HG02642 (cell line): ENCODE measurements around the gene IQGAP2.

Experiments
- ATAC-seq: cut with Tn5 transposase; IDR thresholded peaks from one replicate; pipeline ENCODE4 v1.9.1; 2021; ENCODE audit warnings: mild to moderate bottlenecking; ENCODE audit not compliant: unreplicated experiment, poor library complexity

IQGAP2 gene

DNA sequence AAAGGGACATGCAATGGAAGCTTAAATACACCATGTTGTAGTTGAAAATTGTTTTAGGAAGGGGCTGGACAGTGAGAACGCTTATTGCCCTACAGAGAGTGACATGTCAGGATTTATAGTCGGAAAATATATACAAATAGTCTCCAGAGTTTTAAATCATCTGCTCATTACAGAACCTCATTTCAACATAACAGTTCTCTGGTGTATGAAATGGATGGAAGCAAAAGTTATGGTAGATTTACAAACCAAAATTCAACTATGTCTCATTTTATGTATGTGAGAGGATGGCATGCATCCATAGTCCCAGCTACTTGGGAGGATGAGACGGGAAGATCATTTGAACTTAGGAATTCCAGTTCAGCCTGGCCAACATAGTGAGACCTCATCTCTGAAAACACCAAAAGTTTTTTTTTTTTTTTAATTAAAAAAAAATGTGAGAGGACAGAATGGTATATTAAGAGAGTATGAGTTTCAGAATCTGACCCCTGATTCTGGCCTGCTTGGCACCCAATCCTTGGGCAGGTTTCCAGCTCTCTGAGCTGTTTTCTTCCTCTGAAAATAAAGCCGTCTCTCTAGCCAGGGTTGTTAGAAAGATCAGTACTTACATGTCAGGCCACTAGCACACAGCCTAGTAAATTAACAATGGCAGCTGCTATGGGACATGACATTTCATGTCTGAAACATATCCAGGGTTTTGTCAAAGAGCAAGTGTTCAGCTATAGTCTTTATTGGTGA is 40.1 kb downstream of the IQGAP2 start:
- ATAC-seq: no peak

DNA sequence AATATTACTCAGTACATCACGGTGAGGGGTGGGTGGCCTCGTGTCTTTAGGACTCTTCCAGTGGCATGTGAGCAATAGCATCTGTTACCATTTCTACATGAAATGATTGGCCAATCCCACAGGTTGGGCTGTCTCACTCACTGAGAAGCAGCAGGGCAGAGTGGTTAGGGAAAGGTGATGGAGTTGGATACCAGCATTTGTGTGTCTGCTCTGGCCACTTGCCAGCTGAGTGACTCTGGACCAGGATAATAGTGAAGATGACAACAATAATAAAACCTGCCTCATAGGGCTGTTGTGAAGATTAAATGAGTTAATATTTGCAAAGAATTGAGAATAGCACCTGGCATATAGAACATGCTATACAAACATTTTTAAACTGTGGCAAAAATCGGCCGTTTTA is 42.0 kb downstream of the IQGAP2 start:
- ATAC-seq: no peak

DNA sequence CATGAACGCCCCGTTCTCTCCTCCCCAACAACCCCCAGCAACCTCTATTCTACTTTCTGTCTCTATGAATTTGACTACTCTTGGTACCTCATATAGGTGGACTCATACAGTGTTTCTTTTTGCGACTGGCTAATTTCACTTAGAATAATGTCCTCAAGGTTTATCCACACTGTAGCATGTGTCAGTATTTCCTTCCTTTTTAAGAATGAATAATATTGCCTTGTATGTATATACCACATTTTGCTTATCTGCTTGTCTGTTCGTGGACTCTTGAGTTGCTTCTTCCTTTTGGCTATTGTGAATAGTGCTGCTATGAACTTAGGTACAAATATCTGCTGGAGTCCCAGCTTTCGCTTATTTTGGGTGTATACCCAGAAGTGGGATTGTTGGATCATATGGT is 42.7 kb downstream of the IQGAP2 start:
- ATAC-seq: no peak

DNA sequence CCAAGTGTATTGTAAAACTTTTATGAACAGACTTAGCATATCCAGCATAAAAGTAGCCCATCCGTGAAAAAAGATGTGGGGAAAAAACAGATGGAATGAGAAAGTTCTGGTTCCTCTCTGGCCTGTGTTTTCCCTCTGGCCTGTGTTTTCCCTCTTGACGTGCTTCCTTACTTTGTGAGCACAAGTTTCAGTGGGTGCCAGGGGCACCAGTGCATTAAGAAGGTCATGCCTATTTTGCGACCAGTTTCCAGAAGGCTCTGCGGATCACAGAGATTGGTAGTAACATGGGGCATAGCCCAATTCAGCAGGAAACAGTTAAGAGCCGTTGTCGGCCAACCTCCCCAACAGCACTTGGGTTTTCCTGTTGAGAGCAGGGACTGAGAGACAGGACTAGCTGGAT is 43.7 kb downstream of the IQGAP2 start:
- ATAC-seq: no peak

DNA sequence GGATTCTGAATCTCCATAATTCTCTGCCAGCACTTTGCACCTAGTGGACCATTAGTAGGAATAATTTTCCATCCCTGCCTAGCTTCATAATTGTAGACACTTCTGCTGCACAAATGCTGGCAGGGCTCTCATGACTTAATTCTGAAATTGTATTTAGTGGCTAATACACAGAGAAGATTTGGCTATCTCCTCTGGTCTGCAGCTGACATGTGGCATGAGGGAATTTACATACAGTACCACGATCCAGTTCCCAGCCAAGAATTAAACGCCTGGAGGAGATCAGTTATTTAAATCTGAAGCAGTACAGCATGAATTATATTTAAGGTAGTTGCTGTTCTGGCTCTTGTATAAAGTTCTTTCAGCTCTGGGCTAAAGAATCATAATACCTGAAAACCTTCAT is 46.5 kb downstream of the IQGAP2 start:
- no peak for ATAC-seq

DNA sequence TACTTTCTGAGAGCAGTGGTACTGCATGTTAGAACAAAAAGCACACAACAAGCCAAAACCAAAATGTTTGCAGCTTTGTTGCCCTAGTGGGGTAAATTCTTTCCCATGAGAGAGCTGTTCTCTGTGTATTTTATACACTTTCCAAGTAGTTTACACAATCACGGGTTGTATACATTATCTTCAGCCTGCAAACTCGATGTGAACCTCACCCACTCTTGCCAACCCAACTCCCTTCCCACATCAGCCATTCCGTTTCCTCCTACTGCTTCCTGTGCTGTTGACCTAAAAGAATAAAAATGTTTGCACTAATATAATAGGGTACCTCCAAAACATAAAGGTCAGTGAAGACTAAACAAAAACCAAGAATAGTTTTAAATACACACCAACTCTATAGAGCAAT is 47.0 kb downstream of the IQGAP2 start:
- ATAC-seq: no peak

DNA sequence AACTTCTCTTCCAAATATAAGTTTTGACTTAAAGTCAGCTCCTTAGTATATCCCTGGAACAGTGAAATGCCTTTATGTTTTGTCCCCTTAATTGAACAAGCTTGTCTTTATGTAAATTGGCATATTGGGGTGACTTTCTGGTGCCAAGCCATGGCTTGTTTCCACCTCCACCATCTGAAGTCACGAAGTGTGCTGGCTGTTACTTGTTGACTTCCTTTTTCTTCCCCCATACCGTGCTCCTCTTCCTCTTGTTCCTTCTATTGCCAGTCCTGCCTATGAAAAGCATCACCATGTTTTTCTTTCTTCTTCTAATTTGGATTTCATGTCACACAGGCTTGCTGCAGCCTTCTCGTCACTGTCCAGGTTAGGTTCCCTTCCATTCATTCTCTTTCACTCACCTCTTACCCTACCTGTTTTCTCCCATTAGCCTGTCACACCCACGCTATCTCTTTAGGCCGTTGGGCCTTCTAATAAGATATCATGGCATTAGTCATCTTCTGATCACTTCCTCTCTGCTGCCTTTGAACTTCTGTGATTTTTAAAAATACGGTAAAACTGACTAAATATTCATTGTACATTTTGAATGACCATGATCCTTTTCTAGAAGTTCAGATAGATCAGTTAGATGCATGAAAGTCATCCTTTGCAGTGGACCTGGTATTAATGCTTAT is 48.1 kb downstream of the IQGAP2 start:
- no peak for ATAC-seq

DNA sequence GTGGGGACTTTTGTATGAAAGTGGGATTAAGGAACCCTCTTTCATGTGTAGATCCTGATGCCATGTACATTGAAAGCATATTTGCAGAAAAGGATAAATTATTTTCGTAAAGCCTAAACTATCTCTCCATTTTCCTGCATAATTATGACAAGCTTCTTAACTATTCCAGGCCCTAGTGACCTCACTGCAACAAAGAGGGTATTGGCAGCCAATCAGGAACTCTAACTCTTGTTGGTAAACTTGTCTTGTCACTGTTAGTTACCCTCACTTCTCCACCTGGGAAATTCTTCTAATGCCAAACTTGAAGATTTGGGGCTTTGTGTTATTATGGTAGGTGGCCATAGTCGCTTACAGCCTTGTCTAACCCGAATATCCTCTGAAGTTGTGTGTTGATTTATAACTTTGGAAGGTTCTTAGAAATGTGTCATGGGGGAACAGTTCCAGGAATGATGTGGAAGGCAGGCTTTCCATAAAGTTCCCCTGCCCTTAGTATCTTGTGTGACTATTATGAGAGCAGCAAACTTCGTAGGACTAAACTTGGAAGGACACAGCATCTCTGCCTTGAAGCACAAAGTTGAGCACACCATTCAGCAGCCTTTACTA is 52.5 kb downstream of the IQGAP2 start:
- no peak for ATAC-seq

DNA sequence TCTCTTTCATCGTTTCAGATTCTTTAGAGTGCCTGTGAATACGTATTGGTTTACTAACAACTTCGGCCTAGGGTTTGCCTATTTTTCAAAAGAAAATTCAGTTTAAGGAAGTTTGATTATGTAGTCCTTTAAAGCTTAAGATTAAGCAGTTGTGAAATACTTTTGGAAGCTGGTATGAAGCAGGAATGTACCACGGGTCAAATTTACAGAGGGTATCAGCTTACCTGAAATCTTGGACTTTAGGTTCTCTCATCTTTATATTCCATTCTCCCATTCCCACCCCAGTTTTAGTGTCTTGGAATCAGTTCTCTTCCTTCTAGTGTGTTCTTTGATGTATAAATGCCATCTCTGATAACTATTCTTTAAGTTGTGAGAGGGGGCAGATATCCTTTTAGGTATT is 53.2 kb downstream of the IQGAP2 start:
- no peak for ATAC-seq

DNA sequence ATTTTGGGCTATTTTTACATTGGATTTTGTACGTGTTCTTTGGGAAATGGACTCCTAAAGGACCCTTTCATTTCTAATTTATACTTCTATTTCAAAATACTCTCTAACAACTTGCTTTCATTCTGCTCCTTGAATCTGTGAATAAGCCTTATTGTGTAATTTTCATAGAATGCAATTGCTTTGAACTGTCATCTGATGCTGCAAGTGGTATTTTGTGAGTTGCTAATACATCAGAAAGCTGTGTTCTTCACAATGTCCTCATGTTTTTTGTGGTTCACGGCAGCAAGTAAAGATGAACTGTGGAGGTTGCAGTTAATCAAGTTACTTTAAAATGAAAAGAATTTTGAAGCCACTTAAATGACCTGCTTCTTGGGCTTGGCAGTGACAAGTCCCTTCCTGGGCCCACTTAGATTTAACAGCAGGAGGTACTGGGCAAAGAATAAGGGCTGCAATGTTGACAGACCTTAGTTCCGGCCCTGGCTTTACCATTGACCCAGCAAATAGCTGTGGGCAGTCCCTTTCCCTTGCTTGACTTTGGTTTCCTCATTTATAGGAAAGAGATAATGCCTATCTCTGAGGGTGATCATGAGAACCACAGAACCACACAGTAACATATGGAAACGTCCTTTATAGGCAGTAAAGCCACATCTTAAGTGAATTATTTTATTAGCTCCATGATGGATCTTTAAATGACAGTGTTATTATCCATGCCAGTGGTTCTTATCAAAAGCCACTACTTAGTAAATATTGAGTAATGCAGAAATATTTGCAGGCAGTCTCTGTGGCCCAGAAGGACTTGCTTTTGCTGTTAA is 54.8 kb downstream of the IQGAP2 start:
- ATAC-seq: no peak

DNA sequence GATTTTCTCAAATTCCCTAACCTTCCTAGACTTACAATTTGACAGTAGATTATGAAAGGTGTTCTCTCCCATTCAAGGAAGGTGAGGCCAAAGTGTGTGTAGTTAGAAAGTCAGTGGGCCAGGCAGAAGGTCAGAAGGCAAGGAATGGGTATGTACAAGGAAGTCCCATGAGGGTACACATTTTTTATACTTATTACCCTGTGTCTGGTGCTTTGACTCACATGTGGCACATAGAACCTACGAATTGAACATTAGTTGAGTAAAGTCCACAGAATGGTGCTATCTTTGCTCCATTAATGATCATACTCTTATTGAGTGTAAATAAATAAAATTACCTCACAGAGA is 55.4 kb downstream of the IQGAP2 start:
- no peak for ATAC-seq

DNA sequence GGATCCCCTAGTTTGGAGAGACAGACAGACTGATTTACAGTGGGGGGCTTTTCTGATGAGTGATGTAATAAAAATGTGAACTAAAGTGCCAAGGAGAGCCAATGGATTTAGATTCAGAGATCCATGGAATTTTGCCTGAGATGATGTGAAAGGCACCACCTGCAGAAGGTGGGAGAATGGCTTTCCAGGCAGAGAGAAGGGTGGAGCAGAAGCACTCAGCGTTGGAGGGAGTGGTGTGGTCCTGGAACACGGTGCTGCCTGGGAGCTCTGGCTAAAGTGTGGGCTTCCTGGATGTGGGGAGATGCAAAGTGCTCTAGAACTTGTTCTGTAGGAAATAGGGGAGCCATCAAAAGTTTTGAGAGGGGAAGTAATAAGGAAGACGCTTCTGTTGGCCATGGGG is 57.0 kb downstream of the IQGAP2 start:
- ATAC-seq: no peak

DNA sequence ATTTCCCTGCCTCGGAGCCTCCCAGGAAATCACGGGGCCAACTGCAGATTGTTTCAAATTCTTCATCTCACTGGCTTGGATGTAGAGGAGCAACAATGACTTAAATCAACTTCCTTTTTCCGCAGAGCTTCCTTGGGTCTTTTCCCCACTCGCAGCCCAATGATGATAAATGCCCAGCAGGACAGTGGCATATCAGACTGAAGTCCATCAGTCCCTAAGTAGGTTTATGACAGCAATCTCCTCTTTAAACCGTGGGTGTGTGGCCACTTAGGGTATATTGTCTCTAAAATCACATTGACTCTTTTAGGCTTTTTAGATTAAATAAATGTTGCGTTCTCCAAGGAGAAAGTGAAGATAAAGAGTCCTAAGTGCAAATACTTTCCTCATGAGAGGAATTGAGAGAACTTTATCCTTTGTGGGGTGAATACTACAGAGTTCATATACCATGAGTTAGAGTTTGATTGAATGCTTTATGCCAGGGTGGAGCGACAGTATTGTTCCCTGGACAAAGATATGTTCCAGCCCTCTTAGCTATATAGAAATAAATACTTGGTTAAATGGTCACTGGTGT is 59.1 kb downstream of the IQGAP2 start:
- ATAC-seq: no peak

DNA sequence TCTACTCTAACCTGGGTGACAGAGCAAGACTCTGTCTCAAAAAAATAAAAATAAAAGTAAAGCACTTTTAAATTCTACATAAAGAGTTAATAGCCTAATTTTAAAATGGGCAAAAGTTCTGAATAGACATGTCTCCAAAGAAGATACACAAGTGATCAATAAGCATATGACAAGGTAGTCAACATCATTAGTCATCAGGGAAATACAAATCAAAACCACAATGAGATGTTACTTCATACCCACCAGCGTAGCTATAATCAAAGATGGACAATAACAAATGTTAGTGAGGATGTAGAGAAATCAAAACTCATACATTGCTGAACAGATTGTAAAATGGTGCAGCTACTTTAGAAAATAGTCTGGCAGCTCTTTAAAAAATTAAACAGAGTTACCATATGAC is 64.1 kb downstream of the IQGAP2 start:
- no peak for ATAC-seq

DNA sequence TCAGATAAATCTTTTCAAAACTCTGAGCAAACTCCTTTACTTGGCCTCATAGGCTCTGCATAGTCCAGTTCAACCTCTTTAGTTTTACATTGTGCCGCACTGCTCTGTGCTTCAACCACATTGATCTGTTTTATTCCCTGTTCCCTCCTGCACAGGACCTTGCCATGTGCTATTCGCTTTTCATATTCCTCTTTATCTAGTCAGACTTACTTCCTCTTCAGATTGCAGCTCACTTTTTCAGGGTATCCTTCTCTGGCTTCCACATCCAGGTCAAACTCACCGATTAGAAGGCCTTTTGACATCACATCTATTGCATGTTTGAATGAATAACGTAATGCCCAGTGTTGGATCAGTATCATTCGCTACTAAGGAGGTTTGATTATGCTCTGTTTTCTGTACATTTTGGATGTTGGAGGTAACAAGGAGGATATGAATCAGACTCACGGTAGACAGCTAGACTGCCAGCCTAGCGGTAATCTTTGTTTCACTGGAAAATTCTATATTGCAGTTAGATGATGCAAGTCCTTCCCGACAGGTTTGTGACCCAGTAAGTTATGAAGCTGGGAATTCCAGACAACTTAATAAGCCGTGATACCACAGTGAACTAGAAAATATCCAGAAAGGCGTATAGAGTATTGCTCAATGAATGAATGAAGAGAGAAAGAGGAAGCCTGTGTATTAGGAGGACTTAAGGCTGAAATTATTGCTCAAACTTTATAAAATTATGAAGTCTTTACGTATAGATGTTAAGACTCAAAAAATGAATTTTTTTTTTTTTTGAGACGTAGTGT is 65.7 kb downstream of the IQGAP2 start:
- ATAC-seq: no peak

DNA sequence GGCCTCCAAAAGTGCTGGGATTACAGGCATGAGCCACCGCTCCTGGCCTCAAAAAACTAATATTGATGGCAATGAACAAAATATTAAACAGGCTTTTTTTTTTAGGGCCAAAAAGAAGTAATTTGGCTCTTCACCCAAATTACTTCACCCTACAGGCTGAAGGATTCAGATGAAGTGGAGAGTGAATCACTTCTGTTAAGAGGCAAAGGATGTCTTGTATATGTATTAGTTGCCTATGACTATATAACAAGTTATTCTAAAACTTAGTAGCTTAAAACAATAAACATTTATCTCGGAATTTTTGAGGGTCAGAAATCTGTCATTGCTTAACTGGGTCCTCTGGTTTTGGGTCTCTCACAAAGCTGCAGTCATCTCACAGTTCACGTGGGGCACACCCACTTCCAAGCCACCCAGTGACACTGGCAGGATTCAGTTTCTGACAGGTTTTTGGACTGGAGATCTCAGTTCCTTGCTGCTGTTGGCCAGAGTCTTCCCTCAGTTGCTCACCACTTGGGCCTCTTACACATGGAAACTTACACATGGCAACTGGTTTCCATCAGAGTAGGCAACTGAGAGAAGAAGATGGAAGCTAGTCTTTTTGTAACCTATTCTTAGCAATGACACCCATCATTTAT is 66.7 kb downstream of the IQGAP2 start:
- ATAC-seq: no peak

DNA sequence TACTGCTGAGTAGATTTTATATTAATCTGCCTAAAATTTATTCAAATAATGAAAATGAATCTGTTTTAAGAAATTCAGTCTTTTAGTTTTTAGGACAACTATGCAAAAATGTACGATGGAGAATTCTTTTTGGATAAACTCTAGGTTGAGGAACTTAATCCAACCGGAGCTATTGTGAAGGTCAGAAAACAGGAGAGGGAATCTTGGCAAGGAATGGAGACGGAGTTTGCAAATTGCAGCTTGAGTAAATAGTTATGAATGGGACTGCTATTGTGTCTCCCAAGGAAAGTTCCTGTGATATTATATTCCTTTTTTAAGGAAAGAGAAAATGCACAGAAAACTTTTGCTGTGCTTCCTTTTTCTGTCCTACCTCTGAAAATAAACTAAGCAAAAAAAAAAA is 67.9 kb downstream of the IQGAP2 start:
- no peak for ATAC-seq

DNA sequence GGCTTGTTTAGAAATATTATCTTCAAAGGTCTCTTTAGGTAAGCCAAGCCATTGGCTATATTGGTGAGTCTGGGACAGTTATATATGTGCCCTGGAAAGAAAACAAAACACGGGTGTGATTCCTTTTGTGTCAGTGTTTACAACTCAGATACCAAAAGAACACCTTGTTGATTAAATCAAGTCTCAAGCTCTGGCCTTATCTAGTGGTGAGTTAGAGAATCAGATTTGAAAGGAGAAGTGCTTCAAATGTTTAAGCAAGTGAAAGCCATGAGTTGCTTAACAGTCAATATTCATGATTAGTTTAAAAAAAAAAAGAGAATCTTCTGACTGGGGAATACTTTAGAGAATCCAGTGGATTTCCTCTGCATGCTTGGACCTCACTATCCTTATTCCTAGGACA is 68.3 kb downstream of the IQGAP2 start:
- no peak for ATAC-seq

DNA sequence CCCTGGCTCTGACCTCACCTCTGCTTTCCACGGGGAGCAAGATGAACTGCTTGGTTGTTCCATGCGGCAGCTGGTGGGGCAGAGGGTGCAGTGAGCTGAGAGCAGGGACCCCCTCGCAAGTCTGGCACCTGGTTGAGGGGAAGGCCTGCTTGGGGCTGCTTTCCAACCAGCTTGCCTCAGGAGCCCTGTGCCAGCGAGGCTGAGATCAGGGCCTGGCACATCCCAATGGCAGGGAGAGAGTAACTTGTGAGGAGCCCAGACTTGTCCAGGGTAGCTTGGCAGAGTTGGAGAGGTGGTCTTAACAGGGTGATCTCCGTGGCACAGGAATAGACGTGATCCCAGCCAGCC is 68.9 kb downstream of the IQGAP2 start:
- no peak for ATAC-seq
